ENCODE measurements around the gene ACSL3.
A peak's percentile ranks its signal among the peaks of the same experiment; 100 is the strongest.
"Not testable (repeated sequence)": the region's sequence is repeated elsewhere in the genome, so short reads cannot be mapped to it uniquely, and the experiment has no call there.

The ACSL3 gene

DNA sequence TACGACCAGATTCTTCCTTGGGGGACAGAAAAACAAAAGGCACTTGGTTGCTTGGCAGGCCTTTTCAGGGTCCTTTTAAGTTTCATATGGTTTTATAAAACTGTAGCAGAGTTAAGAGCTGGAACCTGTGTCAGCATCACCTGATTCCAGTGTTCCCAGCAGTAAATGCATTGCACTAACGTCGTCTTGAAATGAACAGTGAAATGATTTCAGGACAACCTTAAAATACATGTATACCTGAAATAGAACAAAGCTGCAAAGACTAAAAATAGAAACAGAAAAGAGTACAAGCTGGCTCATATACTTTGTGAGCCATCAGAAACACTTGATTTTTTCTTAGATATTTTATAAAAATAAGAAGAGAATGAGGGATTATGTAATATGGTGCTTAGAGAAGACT lies 51.9 kb downstream of the ACSL3 start:
- Histone ChIP-seq H3K36me3 (ENCODE audit: insufficient read depth, low read length) (peaks cover 9% of the 10 kb centered on the region; the same call in 1 of the 2 replicates), H3K79me2 (ENCODE audit: control insufficient read depth, insufficient read depth, low read length, unreplicated experiment) (peaks cover 37% of the 10 kb centered on the region), H3K27ac (ENCODE audit: low read depth, low read length) (no peak overlapping the region)

DNA sequence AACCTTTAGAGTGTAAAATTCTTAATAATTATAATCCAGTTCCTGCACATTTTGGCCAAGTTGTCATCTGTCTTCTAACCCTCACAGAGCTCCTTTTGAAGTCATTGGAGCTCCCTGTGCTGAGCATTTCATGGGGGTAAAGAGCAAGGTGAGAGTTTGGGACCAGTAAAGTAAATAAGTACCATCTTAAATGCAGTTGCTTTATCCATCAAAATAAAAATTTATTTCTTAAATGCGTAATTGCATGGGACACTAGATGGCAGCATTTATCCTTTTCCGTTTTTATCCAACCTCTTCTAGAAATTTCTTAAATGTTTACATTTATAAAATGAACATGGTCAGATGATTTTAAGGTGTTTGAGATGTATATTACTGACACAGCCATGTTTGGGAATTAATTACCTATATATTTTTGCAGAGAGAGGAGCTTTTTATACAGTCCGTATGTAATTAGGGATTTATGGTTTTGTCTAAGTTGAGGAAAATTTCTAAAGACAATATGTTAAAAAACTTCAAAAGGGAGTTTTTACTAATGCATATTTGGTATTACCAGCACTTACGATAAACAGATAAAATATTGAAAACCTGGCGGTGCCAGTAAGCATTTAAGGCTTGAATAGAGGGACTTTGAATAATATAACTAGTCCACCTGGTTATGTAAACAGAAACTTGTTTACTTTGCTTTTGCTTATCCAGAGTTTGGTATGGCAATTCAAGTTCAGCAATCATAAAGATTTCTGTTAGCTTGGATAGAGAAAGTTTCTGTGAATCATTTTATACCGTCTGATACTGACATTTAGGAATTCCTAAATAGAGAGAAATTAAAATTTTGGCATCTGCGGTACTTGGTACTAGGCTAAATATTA lies 54.5 kb downstream of the ACSL3 start:
- H3K4me3 ChIP-seq (ENCODE audit: low read depth, low read length): no peak overlapping the region
- H2AFZ ChIP-seq (ENCODE audit: low read length, unreplicated experiment): no peak overlapping the region
- no peaks in the 10 kb centered on the region for H3K27me3 ChIP-seq (ENCODE audit: insufficient read depth, low read length)
- peaks cover 16% of the 10 kb centered on the region; the same call in 1 of the 2 replicates for H3K36me3 ChIP-seq (ENCODE audit: insufficient read depth, low read length)
- H3K79me2 ChIP-seq (ENCODE audit: control insufficient read depth, insufficient read depth, low read length, unreplicated experiment): peaks cover 36% of the 10 kb centered on the region
- peaks cover 26% of the 10 kb centered on the region for H3K4me1 ChIP-seq (ENCODE audit: control insufficient read depth, insufficient read depth, low read length, unreplicated experiment)
- no peak overlapping the region for H3K27ac ChIP-seq (ENCODE audit: low read depth, low read length)

More for the DNA sequence above, 51.9 kb downstream of the ACSL3 start:
- Histone ChIP-seq H3K27me3 (ENCODE audit: insufficient read depth, low read length) (no peaks in the 10 kb centered on the region), H3K4me3 (ENCODE audit: low read depth, low read length) (no peak overlapping the region), H3K4me1 (ENCODE audit: control insufficient read depth, insufficient read depth, low read length, unreplicated experiment) (peaks cover 10% of the 10 kb centered on the region), H2AFZ (ENCODE audit: low read length, unreplicated experiment) (no peak overlapping the region)

DNA sequence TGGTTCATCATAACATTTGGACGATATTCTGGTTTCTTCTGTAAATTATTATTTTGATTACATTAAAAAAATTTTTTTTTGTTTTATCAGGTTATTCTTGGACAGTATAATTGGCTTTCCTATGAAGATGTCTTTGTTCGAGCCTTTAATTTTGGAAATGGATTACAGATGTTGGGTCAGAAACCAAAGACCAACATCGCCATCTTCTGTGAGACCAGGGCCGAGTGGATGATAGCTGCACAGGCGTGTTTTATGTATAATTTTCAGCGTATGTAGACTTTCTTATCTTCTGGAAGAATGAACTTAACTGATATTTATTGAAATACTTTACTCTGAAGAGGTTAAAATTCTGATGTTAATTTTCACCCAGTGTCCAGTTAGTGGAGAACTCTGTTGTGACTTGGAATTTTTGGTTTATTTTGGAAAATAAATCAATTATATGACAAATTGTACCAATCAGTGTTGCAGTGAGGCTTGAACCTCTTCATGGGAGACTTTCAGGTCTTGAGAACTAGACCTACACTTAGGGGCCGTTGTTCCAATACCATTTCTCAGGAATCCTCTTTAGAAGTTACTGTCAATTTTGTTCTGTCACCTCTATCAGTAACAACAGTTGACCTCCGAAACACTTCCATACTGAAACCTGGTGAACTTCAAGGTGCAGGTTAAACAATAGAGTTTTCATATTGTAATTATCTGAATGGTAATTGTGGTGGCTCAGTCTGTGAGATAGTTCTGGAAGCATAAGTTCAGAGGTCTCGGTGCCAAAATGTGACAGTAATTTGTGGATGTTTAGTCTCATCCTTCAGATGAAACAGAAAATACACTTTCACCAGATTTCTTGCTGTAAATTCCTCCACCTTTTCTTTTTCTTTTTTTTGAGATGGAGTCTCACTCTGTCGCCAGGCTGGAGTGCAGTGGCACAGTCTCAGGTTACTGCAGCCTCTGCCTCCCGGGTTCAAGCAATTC lies 55.7 kb downstream of the ACSL3 start:
- no peaks in the 10 kb centered on the region for H3K27me3 ChIP-seq (ENCODE audit: insufficient read depth, low read length)
- H3K4me3 ChIP-seq (ENCODE audit: low read depth, low read length): no peak overlapping the region
- no peak overlapping the region for H3K27ac ChIP-seq (ENCODE audit: low read depth, low read length)
- peaks cover 15% of the 10 kb centered on the region; the same call in 1 of the 2 replicates for H3K36me3 ChIP-seq (ENCODE audit: insufficient read depth, low read length)
- no peak overlapping the region for H2AFZ ChIP-seq (ENCODE audit: low read length, unreplicated experiment)
- H3K4me1 ChIP-seq (ENCODE audit: control insufficient read depth, insufficient read depth, low read length, unreplicated experiment): peaks cover 29% of the 10 kb centered on the region
- H3K79me2 ChIP-seq (ENCODE audit: control insufficient read depth, insufficient read depth, low read length, unreplicated experiment): peaks cover 36% of the 10 kb centered on the region

DNA sequence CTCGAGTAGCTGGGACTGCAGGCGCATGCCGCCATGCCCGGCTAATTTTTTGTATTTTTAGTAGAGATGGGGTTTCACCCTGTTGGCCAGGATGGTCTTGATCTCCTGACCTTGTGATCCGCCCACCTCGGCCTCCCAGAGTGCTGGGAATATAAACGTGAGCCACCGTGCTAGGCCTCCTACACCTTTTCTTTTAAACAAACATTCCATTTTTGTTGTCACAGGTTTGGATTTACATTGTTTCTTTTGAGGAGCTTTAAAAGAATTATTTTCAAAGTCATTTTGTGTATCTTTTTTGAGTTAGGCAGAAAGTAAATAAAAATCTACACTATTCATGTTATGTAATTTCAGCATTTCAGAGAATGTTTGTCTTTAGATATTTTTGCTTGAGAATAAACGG lies 56.4 kb downstream of the ACSL3 start:
- not testable (repeated sequence) for H3K4me3 ChIP-seq (ENCODE audit: low read depth, low read length); H2AFZ ChIP-seq (ENCODE audit: low read length, unreplicated experiment); H3K27ac ChIP-seq (ENCODE audit: low read depth, low read length); H3K27me3 ChIP-seq (ENCODE audit: insufficient read depth, low read length)
- H3K36me3 ChIP-seq (ENCODE audit: insufficient read depth, low read length): peaks cover 15% of the 10 kb centered on the region; the same call in 1 of the 2 replicates
- peaks cover 29% of the 10 kb centered on the region for H3K79me2 ChIP-seq (ENCODE audit: control insufficient read depth, insufficient read depth, low read length, unreplicated experiment)
- peaks cover 26% of the 10 kb centered on the region for H3K4me1 ChIP-seq (ENCODE audit: control insufficient read depth, insufficient read depth, low read length, unreplicated experiment)

DNA sequence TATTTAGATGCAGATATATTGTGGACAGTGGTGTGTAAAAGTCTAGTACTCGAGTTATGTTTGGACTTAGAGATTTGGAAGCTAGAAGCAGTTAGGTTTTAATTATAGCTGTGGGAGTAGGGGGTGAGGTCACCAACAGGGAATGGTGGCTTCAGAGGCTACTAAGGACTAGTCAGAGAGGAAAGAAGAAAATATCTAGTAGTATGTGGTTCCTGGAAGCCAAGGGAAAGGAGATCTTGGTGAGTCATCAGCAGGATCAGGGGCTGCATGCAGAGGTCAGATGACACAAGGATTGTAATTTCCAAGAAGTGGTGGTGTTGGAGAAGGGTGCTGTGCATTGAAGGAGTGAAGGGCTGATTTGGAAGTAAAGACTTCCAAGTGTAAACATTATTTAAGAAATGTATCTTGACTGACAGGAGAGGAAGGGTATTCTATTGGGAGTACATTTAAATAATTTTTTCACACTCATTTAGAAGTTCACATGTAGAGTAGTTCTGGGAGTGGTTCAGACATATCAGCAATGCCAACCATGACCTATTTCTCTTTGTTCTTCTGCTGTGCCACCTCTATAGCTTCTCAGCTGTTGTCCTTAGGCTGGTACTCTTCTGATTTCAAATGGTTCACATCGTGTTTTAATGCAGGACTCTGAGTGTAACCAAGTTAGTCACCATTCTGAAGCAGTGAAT lies 59.1 kb downstream of the ACSL3 start:
- Histone ChIP-seq H3K79me2 (ENCODE audit: control insufficient read depth, insufficient read depth, low read length, unreplicated experiment) (peaks cover 10% of the 10 kb centered on the region), H3K36me3 (ENCODE audit: insufficient read depth, low read length) (peaks cover 26% of the 10 kb centered on the region), H3K27ac (ENCODE audit: low read depth, low read length) (peak overlapping the region; percentile 62)

DNA sequence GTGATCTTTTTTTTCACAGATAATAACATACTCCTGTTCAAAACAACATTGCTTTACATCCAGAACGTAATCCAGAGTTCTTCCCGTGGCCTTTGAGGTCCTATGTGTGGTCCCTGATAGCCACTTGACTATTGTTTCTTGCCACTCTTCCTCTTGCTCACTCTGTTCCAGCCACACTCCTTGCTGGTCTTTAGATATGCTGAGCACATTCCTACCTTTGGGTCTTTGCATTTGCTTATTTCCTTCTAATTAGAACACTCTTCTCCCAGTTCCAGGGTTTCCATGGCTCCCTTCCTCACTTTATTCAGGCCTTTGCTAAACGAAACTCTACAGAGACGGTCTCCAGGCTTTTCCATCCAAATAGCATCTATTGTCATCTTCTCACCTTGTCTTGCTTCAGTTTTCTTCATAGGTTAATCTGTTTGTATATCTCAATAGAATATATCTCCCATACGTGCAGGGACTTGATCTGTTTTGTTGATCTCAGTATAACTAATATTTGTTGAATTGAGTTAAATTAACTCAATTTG lies 59.9 kb downstream of the ACSL3 start:
- H3K36me3 ChIP-seq (ENCODE audit: insufficient read depth, low read length): peaks cover 26% of the 10 kb centered on the region
- H3K79me2 ChIP-seq (ENCODE audit: control insufficient read depth, insufficient read depth, low read length, unreplicated experiment): peaks cover 6% of the 10 kb centered on the region
- H3K27ac ChIP-seq (ENCODE audit: low read depth, low read length): no peak overlapping the region
- H2AFZ ChIP-seq (ENCODE audit: low read length, unreplicated experiment): no peak overlapping the region
- H3K27me3 ChIP-seq (ENCODE audit: insufficient read depth, low read length): no peaks in the 10 kb centered on the region
- no peak overlapping the region for H3K4me3 ChIP-seq (ENCODE audit: low read depth, low read length)
- peaks cover 24% of the 10 kb centered on the region for H3K4me1 ChIP-seq (ENCODE audit: control insufficient read depth, insufficient read depth, low read length, unreplicated experiment)

More for the DNA sequence above, 59.1 kb downstream of the ACSL3 start:
- peaks cover 24% of the 10 kb centered on the region for H3K4me1 ChIP-seq (ENCODE audit: control insufficient read depth, insufficient read depth, low read length, unreplicated experiment)
- peak overlapping the region; percentile 37; the same call in 1 of the 2 replicates for H3K4me3 ChIP-seq (ENCODE audit: low read depth, low read length)
- H3K27me3 ChIP-seq (ENCODE audit: insufficient read depth, low read length): no peaks in the 10 kb centered on the region
- no peak overlapping the region for H2AFZ ChIP-seq (ENCODE audit: low read length, unreplicated experiment)

DNA sequence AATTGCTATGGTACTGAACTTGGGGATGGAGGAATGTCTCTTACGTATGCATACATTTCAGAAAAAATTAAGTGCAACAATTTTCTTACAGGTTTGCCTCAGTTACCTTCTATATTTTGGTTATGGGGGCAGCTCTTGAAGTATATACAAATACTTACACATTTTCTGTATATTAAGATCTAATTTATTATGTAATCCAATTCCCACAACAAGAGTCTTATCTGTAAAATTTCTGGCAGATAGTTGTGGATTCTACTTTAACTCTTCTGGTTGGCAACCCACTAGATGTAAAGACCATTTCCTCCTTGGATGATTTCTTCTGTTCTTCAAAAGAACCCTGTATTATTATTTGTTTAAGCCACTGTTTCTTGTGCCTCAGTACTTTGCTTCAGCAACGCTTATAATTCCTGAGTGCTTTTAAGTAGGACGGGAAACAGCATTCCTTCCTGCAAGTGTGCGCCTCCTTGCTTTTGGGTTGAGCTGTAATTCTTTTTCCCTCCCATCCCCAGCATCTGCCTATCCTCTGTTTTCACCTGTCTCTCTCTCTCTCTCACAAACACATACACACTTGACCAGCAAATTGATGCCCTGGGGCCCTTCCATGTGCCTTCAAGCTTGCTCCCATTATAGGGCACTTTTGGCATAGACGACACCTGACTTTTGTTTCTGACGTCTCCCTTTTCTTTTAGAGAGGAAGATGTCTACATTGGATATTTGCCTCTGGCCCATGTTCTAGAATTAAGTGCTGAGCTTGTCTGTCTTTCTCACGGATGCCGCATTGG lies 61.4 kb downstream of the ACSL3 start:
- Histone ChIP-seq H3K4me1 (ENCODE audit: control insufficient read depth, insufficient read depth, low read length, unreplicated experiment) (peaks cover 23% of the 10 kb centered on the region), H3K36me3 (ENCODE audit: insufficient read depth, low read length) (peaks cover 30% of the 10 kb centered on the region), H3K27ac (ENCODE audit: low read depth, low read length) (no peak overlapping the region), H2AFZ (ENCODE audit: low read length, unreplicated experiment) (no peak overlapping the region), H3K4me3 (ENCODE audit: low read depth, low read length) (no peak overlapping the region), H3K79me2 (ENCODE audit: control insufficient read depth, insufficient read depth, low read length, unreplicated experiment) (peaks cover 6% of the 10 kb centered on the region), H3K27me3 (ENCODE audit: insufficient read depth, low read length) (no peaks in the 10 kb centered on the region)

DNA sequence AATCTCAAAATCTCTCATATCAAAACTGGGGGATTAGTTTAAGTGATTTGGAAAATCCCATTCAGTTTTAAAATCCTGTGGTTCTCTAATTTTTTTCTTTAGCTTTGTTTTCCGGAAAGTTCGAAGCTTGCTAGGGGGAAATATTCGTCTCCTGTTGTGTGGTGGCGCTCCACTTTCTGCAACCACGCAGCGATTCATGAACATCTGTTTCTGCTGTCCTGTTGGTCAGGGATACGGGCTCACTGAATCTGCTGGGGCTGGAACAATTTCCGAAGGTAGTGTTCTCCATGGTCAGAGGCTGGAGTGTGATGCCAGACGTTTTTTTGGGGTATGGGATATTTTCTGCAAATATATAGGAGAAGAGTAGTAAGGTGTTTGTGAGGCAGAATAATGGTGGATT lies 66.1 kb downstream of the ACSL3 start:
- Histone ChIP-seq H3K27me3 (ENCODE audit: insufficient read depth, low read length) (no peaks in the 10 kb centered on the region), H3K36me3 (ENCODE audit: insufficient read depth, low read length) (peaks cover 21% of the 10 kb centered on the region), H3K4me3 (ENCODE audit: low read depth, low read length) (no peak overlapping the region), H3K4me1 (ENCODE audit: control insufficient read depth, insufficient read depth, low read length, unreplicated experiment) (no peaks in the 10 kb centered on the region), H2AFZ (ENCODE audit: low read length, unreplicated experiment) (no peak overlapping the region), H3K27ac (ENCODE audit: low read depth, low read length) (no peak overlapping the region), H3K79me2 (ENCODE audit: control insufficient read depth, insufficient read depth, low read length, unreplicated experiment) (no peaks in the 10 kb centered on the region)

DNA sequence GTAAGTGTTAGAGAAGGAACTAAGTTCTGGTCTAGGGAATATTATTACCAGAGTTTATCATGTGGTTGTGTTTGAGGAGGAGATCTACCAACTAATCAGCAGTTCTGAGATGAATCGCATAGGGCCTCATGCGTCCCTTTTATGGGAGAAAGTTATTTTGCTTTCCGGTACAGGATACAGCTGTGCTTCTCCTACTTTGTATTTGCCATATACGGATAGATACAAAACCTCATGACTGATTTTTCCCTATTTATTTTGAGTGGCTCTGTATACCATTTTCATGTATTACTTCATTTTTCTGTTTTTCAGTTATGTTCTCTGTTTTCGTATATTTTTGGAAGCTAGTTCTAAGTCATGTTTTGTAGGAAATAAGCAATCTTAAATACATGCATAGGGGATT lies 66.8 kb downstream of the ACSL3 start:
- no peaks in the 10 kb centered on the region for H3K27me3 ChIP-seq (ENCODE audit: insufficient read depth, low read length)
- H2AFZ ChIP-seq (ENCODE audit: low read length, unreplicated experiment): no peak overlapping the region
- H3K79me2 ChIP-seq (ENCODE audit: control insufficient read depth, insufficient read depth, low read length, unreplicated experiment): no peaks in the 10 kb centered on the region
- H3K36me3 ChIP-seq (ENCODE audit: insufficient read depth, low read length): peaks cover 21% of the 10 kb centered on the region
- H3K4me1 ChIP-seq (ENCODE audit: control insufficient read depth, insufficient read depth, low read length, unreplicated experiment): no peaks in the 10 kb centered on the region
- H3K4me3 ChIP-seq (ENCODE audit: low read depth, low read length): no peak overlapping the region
- H3K27ac ChIP-seq (ENCODE audit: low read depth, low read length): no peak overlapping the region
